Measurements from ENCODE around the gene FMNL3. TPM values are rescaled to one million over a fixed set of nuclear protein-coding genes. Genes with fewer than 3 reads are reported as not detected.

The FMNL3 gene
- total RNA-seq, 1 donor from 2014 or later: 35.1 TPM

GRCh38 chr12:49667325-49668090, 39.7 kb downstream of the FMNL3 start:
- no peak for DNase-seq (ENCODE audit: low read depth)
- no peak overlapping the region for H3K4me3 ChIP-seq (ENCODE audit: low read depth, low read length)
- H3K27me3 ChIP-seq (ENCODE audit: control insufficient read depth, insufficient read depth, low read length): no peaks in the 10 kb centered on the region
- TF ChIP-seq, protein P1, sequence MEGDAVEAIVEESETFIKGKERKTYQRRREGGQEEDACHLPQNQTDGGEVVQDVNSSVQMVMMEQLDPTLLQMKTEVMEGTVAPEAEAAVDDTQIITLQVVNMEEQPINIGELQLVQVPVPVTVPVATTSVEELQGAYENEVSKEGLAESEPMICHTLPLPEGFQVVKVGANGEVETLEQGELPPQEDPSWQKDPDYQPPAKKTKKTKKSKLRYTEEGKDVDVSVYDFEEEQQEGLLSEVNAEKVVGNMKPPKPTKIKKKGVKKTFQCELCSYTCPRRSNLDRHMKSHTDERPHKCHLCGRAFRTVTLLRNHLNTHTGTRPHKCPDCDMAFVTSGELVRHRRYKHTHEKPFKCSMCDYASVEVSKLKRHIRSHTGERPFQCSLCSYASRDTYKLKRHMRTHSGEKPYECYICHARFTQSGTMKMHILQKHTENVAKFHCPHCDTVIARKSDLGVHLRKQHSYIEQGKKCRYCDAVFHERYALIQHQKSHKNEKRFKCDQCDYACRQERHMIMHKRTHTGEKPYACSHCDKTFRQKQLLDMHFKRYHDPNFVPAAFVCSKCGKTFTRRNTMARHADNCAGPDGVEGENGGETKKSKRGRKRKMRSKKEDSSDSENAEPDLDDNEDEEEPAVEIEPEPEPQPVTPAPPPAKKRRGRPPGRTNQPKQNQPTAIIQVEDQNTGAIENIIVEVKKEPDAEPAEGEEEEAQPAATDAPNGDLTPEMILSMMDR (IDR thresholded peaks at IDR 0.05; ENCODE audit: insufficient read depth, low read length, poor library complexity, severe bottlenecking): no peak
- H3K36me3 ChIP-seq (ENCODE audit: control insufficient read depth, insufficient read depth, low read length): no peaks in the 10 kb centered on the region

- TF ChIP-seq, protein P1 (IDR thresholded peaks at IDR 0.05; ENCODE audit: insufficient read depth, low read length, poor library complexity, severe bottlenecking): no peak
- no peaks in the 10 kb centered on the region for H3K27me3 ChIP-seq (ENCODE audit: control insufficient read depth, insufficient read depth, low read length)
These were observed 41.0 kb downstream of the FMNL3 start for GRCh38 chr12:49666176-49666575.

DNA sequence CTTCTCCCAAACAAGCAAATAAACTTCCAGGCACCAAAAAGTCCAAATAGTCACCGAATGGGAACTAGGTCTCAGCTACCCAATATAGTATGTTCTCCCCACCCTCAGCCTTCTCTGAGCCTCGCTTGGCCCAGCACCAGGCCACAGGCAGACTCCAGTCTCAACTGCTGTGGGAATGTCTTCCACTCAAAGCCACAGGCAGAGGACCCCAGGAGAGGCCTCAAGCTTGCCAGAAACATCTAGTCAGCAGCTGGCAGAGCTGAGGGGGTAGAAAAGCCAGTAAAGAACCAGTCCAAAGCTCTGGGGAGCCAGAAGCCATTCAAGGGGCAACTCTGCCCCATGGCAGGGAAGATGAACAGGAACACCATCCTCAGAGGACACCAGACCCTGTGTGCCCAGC, 41.8 kb downstream of the FMNL3 start:
- TF ChIP-seq, protein P1 (IDR thresholded peaks at IDR 0.05; ENCODE audit: insufficient read depth, low read length, poor library complexity, severe bottlenecking): no peak
- DNase-seq (ENCODE audit: low read depth): no peak
- Histone ChIP-seq H3K27me3 (ENCODE audit: control insufficient read depth, insufficient read depth, low read length) (no peaks in the 10 kb centered on the region), H3K36me3 (ENCODE audit: control insufficient read depth, insufficient read depth, low read length) (no peaks in the 10 kb centered on the region), H3K4me3 (ENCODE audit: low read depth, low read length) (no peak overlapping the region)

More at GRCh38 chr12:49666176-49666575, 41.0 kb downstream of the FMNL3 start:
- Histone ChIP-seq H3K36me3 (ENCODE audit: control insufficient read depth, insufficient read depth, low read length) (no peaks in the 10 kb centered on the region), H3K4me3 (ENCODE audit: low read depth, low read length) (no peak overlapping the region)
- no peak for DNase-seq (ENCODE audit: low read depth)

GRCh38 chr12:49664591-49665239, 42.5 kb downstream of the FMNL3 start:
- no peak overlapping the region for H3K4me3 ChIP-seq (ENCODE audit: low read depth, low read length)
- TF ChIP-seq, protein P1 (IDR thresholded peaks at IDR 0.05; ENCODE audit: insufficient read depth, low read length, poor library complexity, severe bottlenecking): no peak
- no peak for DNase-seq (ENCODE audit: low read depth)
- H3K36me3 ChIP-seq (ENCODE audit: control insufficient read depth, insufficient read depth, low read length): no peaks in the 10 kb centered on the region
- H3K27me3 ChIP-seq (ENCODE audit: control insufficient read depth, insufficient read depth, low read length): no peaks in the 10 kb centered on the region

- no peak overlapping the region for H3K4me3 ChIP-seq (ENCODE audit: low read depth, low read length)
- H3K36me3 ChIP-seq (ENCODE audit: control insufficient read depth, insufficient read depth, low read length): no peaks in the 10 kb centered on the region
- no peak for DNase-seq (ENCODE audit: low read depth)
- no peaks in the 10 kb centered on the region for H3K27me3 ChIP-seq (ENCODE audit: control insufficient read depth, insufficient read depth, low read length)
- TF ChIP-seq, protein P1 (IDR thresholded peaks at IDR 0.05; ENCODE audit: insufficient read depth, low read length, poor library complexity, severe bottlenecking): no peak
These were observed 43.0 kb downstream of the FMNL3 start for GRCh38 chr12:49664167-49664566.

Measured in kidney epithelial cell (primary cell).